Jurkat, Clone E6-1 (cell line): Measurements from ENCODE around the gene GLMN.
A peak's percentile ranks its signal among the peaks of the same experiment; 100 is the strongest.

Source experiments
- DNase-seq: peaks from one replicate; pipeline ENCODE4 v3.0.0-alpha.2; 2011; ENCODE audit warnings: low read depth, low spot score
- H3K4me3 ChIP-seq: 2 replicates; pipeline ENCODE4 v1.5.1; 2011; ENCODE audit warnings: mild to moderate bottlenecking, low read length, control low read depth, moderate library complexity

The GLMN gene

DNA sequence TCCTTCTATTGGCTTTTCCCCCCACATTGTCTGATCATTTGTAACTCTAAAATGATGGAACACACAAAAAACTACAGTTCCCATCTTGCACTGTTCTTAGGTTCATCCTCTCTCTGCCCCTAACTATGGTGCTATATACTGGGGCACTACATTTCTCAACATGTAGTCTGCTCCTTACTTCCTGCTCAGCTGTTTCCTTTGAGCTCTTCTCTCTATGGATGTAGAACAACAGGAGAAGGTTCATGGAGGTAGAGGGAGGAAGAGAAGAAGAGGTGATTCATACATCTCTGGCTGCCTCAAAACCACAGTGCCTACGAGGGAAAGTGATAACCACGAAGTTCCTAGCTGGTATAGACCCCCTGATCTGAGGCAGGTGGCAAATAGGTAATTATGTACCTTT lies 88.1 kb downstream of the GLMN start:
- DNase-seq, result no peak

GRCh38 chr1:92203105-92203504 lies 95.7 kb downstream of the GLMN start:
- no peak for DNase-seq
- H3K4me3 ChIP-seq, result no peak overlapping the region

More for the DNA sequence above, 88.1 kb downstream of the GLMN start:
- H3K4me3 ChIP-seq, result no peak overlapping the region

DNA sequence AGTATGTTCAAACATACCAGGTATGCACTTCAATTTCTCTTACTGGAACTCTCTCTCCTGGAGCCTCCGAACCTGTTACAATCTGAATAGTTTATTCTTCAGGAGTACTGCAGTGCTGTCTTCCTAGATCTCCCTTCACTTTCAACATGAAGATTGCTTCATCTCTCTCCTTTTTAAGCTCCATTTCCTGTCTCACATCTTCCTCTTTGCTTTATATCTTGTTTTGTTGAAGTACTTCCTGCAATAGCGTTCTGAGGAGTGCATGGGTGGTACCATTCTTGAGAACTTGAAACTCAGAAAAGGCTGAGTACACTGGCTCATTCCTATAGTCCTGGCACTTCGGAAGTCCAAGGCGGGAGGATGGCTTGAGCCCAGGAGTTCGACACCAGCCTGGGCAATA lies 96.8 kb downstream of the GLMN start:
- peak; percentile 41 for DNase-seq
- no peak overlapping the region for H3K4me3 ChIP-seq
